Left renal cortex interstitium (tissue), 4 donors: ENCODE measurements around the gene UGT1A3. TPM values are rescaled to one million over a fixed set of nuclear protein-coding genes. Genes with fewer than 3 reads are reported as not detected.

Source experiments
- DNase-seq, 4 donors: peaks; one replicate each; pipeline ENCODE4 v3.0.0-alpha.2; 2013; ENCODE audit warnings: low read depth in 4 of 4, low spot score in 2 of 4, missing footprints in 1 of 4
- polyA plus RNA-seq, 4 donors: library from polyadenylated mRNA; unstranded; fragments of 120-200 nt; gene quantifications; one replicate each; pipeline ENCODE4 v1.2.1, GENCODE V29; 2013; ENCODE audit not compliant: insufficient read length in 4 of 4

UGT1A3 gene
- polyA plus RNA-seq, 4 donors, result not detected

GRCh38 chr2:233792720-233793119, 63.9 kb downstream of the UGT1A3 start:
- DNase-seq, result no peak

GRCh38 chr2:233793465-233794127, 64.8 kb downstream of the UGT1A3 start:
- DNase-seq, result no peak

- no peak for DNase-seq
Observed at GRCh38 chr2:233794128-233794658, 65.4 kb downstream of the UGT1A3 start.

- DNase-seq, result no peak
Observed at GRCh38 chr2:233795735-233796171, 66.9 kb downstream of the UGT1A3 start.

GRCh38 chr2:233796254-233796653, 67.4 kb downstream of the UGT1A3 start:
- no peak for DNase-seq

GRCh38 chr2:233798335-233799086, 69.7 kb downstream of the UGT1A3 start:
- DNase-seq, result no peak

GRCh38 chr2:233799087-233799665, 70.3 kb downstream of the UGT1A3 start:
- DNase-seq, result no peak

- no peak for DNase-seq
Observed at GRCh38 chr2:233799716-233800115, 70.9 kb downstream of the UGT1A3 start.

- no peak for DNase-seq
Observed at GRCh38 chr2:233800208-233800607, 71.4 kb downstream of the UGT1A3 start.

- no peak for DNase-seq
Observed at GRCh38 chr2:233801357-233802131, 72.7 kb downstream of the UGT1A3 start.

GRCh38 chr2:233802132-233802815, 73.4 kb downstream of the UGT1A3 start:
- no peak for DNase-seq

GRCh38 chr2:233803292-233803911, 74.6 kb downstream of the UGT1A3 start:
- DNase-seq, result no peak

GRCh38 chr2:233803994-233804393, 75.2 kb downstream of the UGT1A3 start:
- DNase-seq, result no peak

- DNase-seq, result no peak
Observed at GRCh38 chr2:233807215-233807865, 78.5 kb downstream of the UGT1A3 start.

GRCh38 chr2:233807966-233808935, 79.4 kb downstream of the UGT1A3 start:
- DNase-seq, result no peak

- no peak for DNase-seq
Observed at GRCh38 chr2:233810385-233810784, 81.5 kb downstream of the UGT1A3 start.

- no peak for DNase-seq
Observed at GRCh38 chr2:233811087-233811486, 82.2 kb downstream of the UGT1A3 start.

GRCh38 chr2:233811732-233812131, 82.9 kb downstream of the UGT1A3 start:
- no peak for DNase-seq
